Measurements from ENCODE around the gene TSC2. TPM values are rescaled to one million over a fixed set of nuclear protein-coding genes. Genes with fewer than 3 reads are reported as not detected.

The TSC2 gene
- total and polyA plus RNA-seq, 2 of the 13 experiments (the other 11 are each of a cell fraction or from before 2014, with no cell fraction given) = 19.6 to 40.4 TPM

- TF ChIP-seq, protein P1, sequence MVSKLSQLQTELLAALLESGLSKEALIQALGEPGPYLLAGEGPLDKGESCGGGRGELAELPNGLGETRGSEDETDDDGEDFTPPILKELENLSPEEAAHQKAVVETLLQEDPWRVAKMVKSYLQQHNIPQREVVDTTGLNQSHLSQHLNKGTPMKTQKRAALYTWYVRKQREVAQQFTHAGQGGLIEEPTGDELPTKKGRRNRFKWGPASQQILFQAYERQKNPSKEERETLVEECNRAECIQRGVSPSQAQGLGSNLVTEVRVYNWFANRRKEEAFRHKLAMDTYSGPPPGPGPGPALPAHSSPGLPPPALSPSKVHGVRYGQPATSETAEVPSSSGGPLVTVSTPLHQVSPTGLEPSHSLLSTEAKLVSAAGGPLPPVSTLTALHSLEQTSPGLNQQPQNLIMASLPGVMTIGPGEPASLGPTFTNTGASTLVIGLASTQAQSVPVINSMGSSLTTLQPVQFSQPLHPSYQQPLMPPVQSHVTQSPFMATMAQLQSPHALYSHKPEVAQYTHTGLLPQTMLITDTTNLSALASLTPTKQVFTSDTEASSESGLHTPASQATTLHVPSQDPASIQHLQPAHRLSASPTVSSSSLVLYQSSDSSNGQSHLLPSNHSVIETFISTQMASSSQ (IDR thresholded peaks at IDR 0.05; ENCODE audit: low read depth) = no peak
- TF ChIP-seq, protein P1 (CRISPR knock-in tag; IDR thresholded peaks at IDR 0.05; ENCODE audit: borderline replicate concordance) = peak; percentile 73
- TF ChIP-seq ATF3 (CRISPR knock-in tag; IDR thresholded peaks at IDR 0.05) (peak; percentile 29; the same call in 1 of the 2 replicates), ZNF207 (IDR thresholded peaks at IDR 0.05; ENCODE audit: borderline replicate concordance) (no peak), ZNF142 (CRISPR knock-in tag; IDR thresholded peaks at IDR 0.05) (no peak), MAZ (IDR thresholded peaks at IDR 0.05; ENCODE audit: borderline replicate concordance, low read depth, low read length) (peak; percentile 92), MAZ (CRISPR knock-in tag; IDR thresholded peaks at IDR 0.05; ENCODE audit: low read depth) (peak; percentile 85), KLF16 (CRISPR knock-in tag; IDR thresholded peaks at IDR 0.05) (peak in 1 of 2 experiments; percentile 94; a peak in 2 of 4 replicates), SRSF9 (IDR thresholded peaks at IDR 0.05; ENCODE audit: borderline replicate concordance, insufficient read depth, low read depth, low read length, poor library complexity, severe bottlenecking) (no peak), THYN1 (CRISPR knock-in tag; IDR thresholded peaks at IDR 0.05; ENCODE audit: borderline replicate concordance, low read depth) (no peak)
- TF ChIP-seq, protein P2, sequence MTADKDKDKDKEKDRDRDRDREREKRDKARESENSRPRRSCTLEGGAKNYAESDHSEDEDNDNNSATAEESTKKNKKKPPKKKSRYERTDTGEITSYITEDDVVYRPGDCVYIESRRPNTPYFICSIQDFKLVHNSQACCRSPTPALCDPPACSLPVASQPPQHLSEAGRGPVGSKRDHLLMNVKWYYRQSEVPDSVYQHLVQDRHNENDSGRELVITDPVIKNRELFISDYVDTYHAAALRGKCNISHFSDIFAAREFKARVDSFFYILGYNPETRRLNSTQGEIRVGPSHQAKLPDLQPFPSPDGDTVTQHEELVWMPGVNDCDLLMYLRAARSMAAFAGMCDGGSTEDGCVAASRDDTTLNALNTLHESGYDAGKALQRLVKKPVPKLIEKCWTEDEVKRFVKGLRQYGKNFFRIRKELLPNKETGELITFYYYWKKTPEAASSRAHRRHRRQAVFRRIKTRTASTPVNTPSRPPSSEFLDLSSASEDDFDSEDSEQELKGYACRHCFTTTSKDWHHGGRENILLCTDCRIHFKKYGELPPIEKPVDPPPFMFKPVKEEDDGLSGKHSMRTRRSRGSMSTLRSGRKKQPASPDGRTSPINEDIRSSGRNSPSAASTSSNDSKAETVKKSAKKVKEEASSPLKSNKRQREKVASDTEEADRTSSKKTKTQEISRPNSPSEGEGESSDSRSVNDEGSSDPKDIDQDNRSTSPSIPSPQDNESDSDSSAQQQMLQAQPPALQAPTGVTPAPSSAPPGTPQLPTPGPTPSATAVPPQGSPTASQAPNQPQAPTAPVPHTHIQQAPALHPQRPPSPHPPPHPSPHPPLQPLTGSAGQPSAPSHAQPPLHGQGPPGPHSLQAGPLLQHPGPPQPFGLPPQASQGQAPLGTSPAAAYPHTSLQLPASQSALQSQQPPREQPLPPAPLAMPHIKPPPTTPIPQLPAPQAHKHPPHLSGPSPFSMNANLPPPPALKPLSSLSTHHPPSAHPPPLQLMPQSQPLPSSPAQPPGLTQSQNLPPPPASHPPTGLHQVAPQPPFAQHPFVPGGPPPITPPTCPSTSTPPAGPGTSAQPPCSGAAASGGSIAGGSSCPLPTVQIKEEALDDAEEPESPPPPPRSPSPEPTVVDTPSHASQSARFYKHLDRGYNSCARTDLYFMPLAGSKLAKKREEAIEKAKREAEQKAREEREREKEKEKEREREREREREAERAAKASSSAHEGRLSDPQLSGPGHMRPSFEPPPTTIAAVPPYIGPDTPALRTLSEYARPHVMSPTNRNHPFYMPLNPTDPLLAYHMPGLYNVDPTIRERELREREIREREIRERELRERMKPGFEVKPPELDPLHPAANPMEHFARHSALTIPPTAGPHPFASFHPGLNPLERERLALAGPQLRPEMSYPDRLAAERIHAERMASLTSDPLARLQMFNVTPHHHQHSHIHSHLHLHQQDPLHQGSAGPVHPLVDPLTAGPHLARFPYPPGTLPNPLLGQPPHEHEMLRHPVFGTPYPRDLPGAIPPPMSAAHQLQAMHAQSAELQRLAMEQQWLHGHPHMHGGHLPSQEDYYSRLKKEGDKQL (CRISPR knock-in tag; IDR thresholded peaks at IDR 0.05; ENCODE audit: low read depth) = no peak; the same call in 1 of the 2 replicates
These were observed 12.2 kb upstream of the TSC2 start (continued) for GRCh38 chr16:2035431-2036199.
